Measurements from ENCODE around the gene FBXO44.

FBXO44 gene

DNA sequence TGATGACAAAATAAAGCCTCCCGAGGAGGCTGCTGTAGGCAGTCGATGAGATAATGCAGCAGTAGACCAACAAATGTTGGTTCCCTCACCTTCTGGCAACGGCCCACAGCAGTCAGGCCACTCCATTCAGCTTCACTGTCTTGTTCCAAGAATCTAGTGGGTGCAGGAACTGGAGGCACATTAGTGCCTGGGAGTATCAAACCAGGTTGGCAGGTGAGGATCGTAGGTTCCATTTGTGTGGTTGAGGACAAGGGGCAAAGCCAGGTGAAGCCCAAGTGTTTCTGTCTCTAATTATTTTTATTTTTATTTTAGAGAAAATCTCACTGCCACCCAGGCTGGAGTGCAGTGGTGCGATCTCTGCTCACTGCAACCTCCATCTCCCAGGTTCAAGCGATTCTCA is 13.7 kb upstream of the FBXO44 start:
- no peak for DNase-seq

DNA sequence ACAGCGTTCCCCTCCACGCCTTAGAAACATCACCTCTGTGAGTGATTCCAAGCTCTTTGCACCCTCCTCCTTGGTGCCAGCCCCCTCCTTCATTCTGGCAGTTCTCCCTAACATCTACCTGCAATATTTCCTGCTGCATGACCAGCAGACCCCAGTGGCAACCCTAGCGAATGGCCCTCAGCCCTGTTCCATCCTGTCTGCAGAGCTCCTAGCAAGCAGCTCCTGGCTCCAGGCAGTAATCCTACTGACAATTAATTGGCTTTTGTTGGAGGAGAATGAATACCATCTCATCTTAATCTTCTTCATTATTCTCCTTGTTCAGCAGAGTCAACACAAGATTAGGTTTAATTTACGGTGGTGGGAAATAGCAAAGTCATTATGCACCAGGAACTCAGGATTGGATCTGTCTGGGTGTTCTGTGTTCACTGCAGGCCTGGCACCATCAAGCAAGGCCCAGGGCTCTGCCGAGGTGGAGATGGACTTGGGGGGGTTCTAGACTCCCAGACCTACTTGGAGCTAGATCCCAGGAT is 12.8 kb upstream of the FBXO44 start:
- peak; percentile 18 to 55 for DNase-seq

DNA sequence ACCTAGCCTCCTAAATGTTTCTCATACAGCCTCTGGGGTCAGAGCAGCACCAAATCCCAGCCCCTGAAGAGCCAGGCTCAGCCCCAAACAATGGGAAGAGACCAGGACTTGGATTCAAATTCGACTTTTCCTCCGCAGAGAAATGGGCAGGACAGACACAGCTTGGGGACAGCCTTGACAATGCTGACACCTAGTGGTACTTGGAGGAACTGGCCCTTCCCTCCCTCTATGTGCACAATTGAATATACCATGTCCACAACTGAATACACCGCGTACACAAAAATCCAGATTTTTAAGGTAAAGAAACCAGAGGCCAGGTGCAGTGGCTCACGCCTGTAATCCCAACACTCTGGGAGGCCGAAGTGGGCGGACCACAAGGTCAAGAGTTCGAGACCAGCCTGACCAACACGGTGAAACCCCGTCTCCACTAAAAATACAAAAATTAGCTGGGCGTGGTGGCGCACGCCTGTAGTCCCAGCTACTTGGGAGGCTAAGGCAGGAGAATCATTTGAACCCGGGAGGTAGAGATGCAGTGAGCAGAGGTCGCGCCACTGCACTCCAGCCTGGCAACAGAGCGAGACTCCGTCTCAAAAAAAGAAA is 12.2 kb upstream of the FBXO44 start:
- peak in 1 of 2 experiments; percentile 70 for DNase-seq

DNA sequence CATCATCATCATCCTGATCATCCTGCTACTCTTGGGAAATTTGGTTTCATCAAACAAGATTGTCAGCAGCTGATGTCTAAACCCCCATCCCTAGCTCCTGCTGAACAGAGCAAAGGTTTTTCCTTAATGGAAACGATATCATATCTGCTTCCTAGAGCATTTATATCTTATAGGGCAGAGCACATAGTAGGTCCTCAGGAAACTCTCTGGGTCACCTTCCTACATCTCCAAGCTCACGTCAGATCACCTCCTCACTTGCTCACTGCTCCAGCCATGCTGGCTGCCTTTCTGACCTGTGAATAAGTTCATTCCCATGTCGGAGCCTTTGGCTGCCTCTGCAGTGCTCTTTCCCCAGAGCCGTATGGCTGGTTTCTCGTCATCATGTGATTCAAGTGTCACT is 10.9 kb upstream of the FBXO44 start:
- no peak for DNase-seq

DNA sequence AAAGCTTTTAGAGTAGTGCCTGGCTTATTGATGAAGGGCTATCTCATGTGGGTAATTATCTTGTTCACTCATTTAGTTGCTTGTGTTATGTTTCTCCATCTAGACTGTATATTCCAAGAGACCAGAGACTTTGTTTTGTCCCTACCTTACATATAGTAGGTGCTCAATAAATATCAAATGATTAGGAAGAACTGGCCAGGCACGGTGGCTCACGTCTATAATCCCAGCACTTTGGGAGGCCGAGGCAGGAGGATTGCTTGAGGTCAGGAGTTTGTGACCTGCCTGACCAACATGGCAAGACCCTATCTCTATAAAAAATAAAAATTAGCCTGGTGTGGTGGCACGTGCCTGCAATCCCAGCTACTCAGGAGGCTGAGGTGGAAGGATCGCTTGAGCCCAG is 9.4 kb upstream of the FBXO44 start:
- no peak for DNase-seq

DNA sequence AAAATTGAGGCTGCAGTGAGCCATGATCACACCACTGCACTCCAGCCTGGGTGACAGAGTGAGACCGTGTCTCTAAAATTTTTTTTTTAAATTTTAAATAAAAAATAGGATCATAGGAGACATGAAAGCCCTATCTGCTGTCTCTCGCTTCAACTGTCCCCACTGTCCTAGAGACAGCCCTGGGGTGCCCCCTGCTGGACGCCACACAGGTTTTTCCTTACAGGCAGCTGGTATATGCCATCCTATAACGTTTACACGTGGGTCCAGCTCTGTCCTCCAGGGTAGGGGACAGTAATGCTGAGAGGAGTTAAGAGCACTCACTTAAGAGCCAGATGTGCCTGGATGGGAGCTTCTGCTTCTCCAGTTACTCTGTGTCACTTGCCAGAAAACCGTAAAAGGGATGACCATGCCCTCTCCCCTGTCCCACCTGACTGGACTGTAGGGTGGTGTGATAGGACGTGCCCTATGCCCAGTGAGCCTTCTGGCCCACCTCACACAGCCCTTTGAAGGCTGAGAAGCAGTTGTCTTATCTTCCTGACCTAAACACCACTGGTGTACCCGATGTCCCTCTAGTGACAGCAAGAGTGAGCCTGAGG is 8.9 kb upstream of the FBXO44 start:
- DNase-seq: peak; percentile 75 to 81

DNA sequence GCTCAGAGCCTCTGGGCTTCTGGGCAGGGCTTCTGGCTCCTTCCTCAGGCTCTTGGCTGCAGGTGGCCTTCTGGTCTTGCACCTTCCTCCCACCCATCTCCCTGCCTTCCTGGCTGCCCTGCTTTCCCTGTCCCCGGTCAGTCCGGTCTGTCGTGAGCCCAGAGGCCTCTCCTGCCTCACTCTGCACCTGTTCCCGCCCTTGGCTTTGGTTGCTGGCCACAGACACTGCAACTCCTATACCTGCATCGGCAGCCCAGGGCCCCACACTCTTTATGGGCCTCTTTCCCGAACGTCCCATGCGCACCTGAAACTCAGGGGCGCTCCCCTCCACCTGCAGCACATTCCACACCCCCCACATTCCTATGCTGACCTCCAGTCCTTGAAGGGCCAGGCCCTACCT is 8.4 kb upstream of the FBXO44 start:
- no peak for DNase-seq

DNA sequence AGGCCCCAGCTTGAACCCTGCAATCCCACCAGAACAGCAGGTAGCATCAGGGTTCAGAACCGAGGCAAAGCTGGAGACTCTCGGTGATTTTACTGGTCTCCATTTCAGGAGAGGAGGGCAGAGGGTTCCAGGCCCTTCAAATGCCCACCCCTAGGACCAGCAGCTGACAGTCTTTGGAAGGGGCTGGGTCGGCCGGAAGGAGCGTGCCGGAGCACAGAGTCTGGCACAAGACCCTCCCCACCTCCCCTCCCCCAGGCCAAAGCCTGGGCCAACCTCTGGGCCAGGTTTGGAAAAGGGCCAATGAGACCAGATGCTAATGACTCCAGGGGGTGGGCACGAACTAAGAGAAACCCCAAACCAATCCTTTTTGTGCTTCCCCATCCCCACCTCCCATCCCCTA is 7.3 kb upstream of the FBXO44 start:
- no peak for DNase-seq

DNA sequence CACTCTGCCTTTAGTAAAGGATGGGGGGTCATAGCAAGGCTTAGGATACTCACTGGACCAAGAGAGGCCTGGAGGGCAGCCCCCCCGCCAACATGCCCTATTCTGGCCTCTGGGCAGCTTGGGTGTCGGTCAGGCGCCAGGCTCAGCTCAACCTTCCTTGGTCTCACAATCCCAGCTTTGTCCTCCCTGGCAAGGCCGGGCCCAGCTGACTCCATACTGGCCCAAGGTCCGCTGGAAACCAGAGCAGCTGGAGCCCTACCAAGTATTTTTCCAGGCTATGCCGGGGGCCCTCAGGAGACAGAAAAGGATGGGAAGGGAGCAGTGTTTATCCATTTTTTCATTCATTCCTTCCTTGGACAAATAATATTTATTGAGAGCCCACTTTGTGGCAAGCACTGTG is 6.6 kb upstream of the FBXO44 start:
- no peak for DNase-seq

DNA sequence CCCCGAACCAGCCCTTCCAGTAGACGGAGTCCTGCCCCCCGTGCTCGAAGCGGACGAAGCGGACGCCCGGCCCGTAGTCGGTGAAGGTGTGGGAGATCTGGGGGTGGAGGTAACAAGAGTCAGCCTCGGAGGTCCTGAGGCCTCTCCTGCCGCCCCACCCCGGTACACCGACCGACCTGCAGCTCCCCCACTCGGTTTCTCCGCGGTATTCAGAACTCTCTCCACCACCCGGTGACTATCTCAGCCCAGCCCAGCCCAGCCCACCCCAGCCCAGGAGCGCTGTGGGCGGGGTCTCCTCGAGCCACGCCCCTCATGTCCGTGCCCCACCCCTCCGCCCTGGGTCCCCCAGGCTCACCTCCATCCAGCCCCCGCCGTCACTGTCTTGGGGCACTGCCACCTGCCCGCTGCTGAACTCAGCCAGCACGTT is 5.9 kb upstream of the FBXO44 start:
- no peak for DNase-seq

DNA sequence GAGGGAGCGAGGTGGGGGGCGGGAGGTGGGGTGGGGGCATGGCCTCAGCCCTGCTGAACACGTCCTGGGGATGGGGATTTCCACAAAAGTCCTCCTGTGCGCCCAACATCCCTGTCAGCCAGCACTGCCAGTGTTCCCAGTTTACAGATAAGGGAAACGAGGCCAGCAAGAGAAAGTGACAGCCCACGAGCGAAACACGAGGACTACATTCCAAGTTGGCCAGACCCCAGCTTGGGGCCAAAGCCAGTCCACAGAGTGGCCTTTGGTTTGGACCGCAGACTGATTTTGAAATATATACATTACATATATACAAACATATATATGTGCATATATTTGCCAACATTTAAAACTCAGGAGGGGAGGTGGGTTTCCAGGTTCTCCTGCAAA is 5.4 kb upstream of the FBXO44 start:
- DNase-seq: no peak

DNA sequence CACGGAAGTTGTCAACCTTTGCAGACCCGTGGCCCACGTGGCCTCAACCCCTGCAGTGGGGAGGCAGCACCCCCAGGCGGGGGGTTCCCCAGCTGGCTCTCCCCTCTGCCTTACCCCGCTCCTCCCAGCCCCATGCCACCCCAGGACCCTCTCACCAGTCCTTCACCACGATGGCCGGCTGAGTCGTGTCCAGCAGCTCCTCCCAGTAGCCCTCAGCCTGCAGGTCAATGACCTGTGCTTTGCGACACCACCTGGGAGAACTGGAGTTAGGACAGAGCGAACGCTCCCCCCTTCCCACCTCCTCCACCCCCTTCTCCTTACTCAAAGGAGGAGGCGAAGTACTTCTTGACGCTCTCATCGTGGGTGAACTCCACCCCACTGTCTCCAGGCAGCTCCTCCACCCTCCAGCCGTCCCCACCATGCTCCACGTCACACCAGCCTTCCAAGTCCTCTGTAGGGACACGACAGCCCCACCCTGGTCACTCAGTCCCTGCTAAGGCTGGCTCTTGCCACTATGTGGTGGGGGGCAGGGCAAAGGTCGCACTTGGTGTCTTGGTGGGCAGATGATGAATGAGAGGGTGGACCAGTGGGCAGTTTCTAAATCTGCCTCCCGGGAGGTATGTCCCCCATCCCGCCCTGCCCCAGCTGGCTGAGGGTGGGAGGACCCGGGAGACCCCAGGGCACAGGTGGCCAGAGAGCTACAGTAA is 4.9 kb upstream of the FBXO44 start:
- DNase-seq: no peak

DNA sequence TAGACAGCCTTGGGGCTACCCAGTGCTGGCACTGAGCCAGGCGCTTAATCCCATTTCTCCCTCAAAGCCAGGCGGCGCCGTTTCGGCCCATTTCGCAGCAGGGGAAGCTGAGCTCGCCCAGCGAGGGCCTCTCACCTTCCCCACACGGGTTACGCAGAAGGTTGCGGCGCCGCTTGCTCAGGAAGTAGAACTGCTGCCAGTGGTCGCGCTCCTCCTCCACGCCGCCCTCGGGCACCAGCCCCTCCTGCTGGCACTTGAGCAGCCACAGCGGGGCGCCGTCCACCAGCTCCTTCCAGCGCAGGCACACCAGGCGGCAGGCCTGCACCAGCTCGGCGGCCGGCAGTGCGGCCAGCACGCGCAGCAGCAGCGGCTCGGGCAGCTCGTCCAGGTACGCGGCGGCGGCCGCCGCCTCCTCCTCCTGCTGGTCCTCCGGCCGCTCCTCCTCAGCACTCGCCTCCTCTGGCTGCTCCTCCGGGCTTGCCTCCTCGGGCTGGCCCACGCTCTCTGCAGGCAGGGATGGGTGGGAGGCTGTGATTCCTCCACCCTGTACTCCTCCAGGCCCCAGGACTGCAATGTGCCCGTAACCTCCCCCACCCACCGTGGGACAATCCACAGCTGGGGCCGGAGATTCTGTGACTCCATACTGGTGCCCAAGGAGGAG is 4.2 kb upstream of the FBXO44 start:
- peak; percentile 46 to 85 for DNase-seq

DNA sequence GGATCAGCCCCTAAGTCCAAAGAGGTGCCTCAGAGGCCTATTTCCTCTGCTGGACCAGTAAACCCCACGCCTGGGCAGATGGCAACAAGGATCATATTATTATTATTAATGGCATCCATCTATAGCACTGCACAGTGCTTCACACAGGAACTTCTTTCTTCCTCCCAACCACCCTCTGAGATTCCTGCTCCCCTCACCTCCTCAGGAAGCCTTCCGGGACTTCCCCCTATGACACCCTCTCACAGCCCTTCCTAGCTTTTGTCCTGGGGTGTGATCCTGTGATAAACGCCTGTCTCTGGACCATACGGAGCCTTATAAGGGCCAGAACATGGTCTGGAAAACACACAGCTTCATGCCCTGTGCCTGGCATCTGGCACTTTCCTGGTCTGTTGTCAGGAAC is 3.7 kb upstream of the FBXO44 start:
- no peak for DNase-seq

DNA sequence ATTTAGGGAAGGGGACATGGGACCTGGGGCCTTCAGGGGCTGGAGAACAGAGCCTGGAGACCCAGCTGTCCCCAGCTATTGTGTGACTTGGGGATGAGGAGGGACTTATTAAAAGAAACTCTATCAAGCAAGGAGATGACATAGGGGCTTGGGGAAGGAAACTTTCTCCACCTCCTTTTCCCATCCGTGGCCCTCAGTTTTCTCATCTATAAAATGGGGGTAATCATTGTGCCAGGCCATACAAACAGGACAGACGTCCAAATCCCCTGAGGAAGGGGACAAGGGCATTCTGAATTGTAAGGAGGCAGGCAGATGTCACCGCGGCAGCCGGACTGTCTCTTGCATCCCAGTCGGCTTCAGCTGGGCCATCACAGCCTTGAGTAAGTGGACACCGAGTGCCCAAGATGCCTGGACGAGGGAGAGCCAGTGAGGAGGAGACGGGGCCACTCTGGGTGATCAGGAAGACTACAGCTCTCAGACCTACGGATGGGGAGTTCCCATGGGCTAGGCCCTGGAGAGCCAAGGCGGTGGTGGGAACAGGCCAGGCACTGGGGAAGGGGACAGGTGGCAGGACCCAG is 2.4 kb upstream of the FBXO44 start:
- no peak for DNase-seq

DNA sequence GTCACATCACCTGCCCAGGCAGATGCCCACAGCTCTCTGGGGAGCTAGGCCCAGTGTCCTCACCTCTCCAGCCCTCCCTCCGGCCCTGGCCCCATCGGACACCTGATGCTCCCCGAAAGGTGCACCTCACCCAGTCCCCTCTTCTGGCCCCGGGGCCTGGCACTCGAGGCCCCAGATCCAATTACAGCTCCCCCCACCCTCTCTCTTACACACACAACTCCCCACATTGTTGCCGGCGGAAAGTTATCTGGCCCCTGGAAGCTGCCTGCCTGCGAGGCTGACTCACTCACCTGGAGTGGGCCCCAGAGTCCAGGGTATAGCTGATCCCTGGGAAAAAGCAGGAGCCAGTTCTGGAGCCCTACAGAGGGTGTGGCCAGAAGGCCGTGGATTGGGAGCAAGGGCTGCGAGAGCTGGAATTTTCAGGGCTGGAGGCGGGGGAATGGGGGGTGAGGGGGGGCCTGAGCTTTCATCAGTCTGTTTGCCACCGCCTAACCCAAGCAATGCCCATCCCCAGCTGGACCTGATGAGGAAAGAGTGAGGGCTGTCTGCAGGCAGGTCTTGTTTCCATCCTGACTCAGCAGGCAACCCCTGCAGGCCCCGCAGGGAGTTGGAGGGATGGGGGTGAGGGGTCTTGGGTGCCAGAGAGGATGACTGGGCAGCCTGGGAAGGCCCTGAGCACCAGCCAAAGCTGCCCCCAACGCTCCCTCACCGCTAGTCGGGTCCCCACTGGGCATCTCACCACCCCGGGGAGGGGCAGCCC is 1.4 kb upstream of the FBXO44 start:
- no peak for DNase-seq

DNA sequence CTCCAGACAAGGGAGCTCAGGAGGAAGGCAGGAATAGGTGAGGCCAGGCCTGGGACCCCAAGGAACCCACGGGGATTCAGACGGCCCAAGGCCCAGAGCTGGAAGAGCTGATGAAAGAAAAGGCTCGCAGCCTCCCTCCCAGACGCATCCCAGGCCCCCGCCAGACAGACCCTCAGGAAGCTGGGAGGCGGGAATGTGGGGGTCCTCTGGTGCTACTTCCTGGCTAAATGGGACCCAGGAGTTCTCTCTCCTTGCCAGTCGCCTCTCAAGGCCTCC is 878 bp upstream of the FBXO44 start:
- no peak for DNase-seq

DNA sequence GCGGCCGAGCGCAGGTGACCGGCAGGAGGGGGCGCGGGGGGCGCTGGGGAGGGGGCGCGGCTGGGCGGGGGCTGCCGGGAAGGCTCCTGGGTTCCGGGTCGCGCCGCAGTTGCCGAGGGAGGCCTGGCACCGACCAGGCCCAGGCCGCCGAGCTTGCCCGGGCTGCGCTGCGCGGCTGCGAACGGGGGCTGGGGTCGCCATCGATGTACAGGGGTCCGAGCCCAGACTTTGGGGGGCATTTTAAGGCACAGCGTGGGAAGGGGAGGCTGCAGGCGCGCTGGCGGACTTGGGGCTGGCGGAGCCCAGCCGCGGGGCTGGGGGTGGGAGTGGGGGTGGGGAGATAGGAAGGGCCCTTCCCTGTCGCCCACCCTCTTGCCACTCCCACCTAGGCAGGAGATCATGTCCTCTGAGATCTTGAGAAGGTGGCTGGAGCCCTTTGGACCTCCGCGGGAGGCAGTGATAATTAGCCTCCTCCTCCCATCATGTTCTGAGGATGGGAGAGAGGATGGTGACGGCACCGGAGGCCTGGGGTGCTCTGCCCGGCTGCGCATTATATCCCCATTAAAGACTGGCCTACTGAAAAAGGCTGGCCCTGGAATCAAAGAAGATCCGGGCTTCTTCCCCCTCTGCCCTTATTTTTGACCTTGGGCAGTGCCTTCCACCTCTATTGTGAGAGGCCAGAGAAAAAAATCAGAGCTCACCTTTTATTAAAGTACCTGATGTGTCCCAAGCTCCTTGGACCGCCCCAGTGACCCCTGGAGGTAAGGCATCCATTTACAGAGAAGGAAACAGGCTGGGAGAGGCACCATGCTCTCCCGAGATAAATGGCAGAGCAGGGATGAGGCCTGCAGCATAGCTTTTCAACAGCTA is 497 bp downstream of the FBXO44 start:
- DNase-seq: no peak

DNA sequence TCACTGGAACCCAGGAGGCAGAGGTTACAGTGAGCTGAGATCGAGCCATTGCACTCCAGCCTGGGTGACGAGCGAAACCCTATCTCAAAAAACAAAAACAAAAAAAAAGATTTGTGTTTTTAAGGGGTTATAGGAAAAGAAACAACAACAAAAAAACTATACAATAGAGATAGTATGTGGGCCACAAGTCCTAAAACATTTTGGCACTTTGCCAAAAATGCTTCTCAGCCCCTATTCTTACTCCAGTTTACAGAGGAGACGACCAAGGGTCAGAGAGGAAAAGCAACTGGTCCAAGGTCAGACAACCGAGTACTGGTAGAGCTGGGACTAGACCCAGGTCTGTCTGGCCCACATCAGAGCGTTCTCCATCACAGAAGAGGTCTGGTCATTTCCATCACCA is 3.0 kb downstream of the FBXO44 start:
- no peak for DNase-seq

DNA sequence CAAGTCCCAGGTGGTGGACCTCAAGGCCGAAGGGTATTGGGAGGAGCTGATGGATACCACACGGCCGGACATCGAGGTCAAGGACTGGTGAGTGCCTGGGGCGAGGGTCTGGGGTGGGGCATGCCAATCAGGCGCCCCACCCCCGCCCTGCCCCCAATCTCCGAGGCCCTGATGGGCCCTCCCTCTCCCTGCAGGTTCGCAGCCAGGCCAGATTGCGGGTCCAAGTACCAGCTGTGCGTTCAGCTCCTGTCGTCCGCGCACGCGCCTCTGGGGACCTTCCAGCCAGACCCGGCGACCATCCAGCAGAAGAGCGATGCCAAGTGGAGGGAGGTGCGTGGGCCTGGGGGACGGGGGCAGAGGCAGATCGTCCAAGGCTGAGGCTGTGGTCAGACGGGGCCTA is 3.9 kb downstream of the FBXO44 start:
- peak in 1 of 2 experiments; percentile 12 for DNase-seq

DNA sequence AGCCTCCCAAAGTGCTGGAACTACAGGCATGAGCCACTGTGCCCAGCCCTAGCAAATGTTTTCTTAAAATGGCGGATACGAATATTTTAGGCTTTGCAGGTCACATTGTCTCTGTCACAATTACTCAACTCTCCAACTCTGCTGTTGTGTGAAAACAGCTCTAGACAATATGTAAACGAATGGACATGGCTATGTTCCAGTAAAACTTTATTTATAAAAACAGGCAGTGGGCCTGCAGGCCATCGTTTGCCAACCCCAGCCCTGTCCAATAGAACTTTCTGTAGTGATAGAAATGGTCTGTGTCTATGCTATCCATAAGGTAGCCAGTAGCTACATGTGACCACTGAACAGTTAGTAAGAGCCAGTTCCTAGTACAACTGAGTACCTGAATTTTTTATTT is 5.1 kb downstream of the FBXO44 start:
- DNase-seq: no peak

DNA sequence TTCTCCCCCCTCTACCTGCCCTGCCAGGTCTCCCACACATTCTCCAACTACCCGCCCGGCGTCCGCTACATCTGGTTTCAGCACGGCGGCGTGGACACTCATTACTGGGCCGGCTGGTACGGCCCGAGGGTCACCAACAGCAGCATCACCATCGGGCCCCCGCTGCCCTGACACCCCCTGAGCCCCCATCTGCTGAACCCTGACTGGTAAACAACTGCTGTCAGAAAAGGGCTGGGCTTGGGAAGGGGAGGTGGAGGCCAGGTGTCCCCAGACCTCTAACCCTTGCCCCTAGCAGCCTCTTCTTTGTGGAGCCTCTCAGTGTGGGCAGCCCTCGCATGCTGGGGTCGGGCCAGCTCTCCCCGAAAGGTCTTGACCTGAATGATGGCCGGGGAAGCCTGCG is 6.4 kb downstream of the FBXO44 start:
- DNase-seq: no peak

Measured in NCI-H524 (cell line).